HepG2 (cell line): ENCODE measurements around the gene SASH1. TPM values are rescaled to one million over a fixed set of nuclear protein-coding genes. Genes with fewer than 3 reads are reported as not detected.

ENCODE experiments used
- GABPB1 ChIP-seq: IDR thresholded peaks from 2 replicates; pipeline ENCODE4 v1.6.1; 2016; ENCODE audit warnings: mild to moderate bottlenecking, missing genetic modification reagents, moderate library complexity, missing compliant biosample characterization
- GATA4 ChIP-seq: sonication (generic); IDR thresholded peaks from 2 replicates; pipeline ENCODE4 v1.6.1; 2016; ENCODE audit warnings: antibody characterized with exemption, low read depth, borderline replicate concordance
- JARID2 ChIP-seq: sonication (generic); formaldehyde crosslinking; IDR thresholded peaks from 2 replicates; pipeline ENCODE4 v1.8.1; 2023; ENCODE audit warnings: missing genetic modification reagents, inconsistent platforms; ENCODE audit not compliant: insufficient replicate concordance
- NRL ChIP-seq: sonication (generic); formaldehyde crosslinking; IDR thresholded peaks from 2 replicates; pipeline ENCODE4 v1.5.0; 2020; ENCODE audit warnings: missing genetic modification reagents, mild to moderate bottlenecking, moderate library complexity, borderline replicate concordance
- RAD21 ChIP-seq: fragments of 450-650 bp; formaldehyde crosslinking; IDR thresholded peaks from 2 replicates; pipeline ENCODE4 v1.5.0; 2020; ENCODE audit warnings: mild to moderate bottlenecking
- SIX1 ChIP-seq: sonication (generic); formaldehyde crosslinking; IDR thresholded peaks from 2 replicates; pipeline ENCODE4 v1.4.0; 2020; ENCODE audit warnings: missing genetic modification reagents, borderline replicate concordance
- SRSF4 ChIP-seq: fragments of 200-400 bp; formaldehyde crosslinking; IDR thresholded peaks from one replicate; pipeline ENCODE4 v1.6.1; 2018; ENCODE audit warnings: mild to moderate bottlenecking, low read depth, low read length, moderate library complexity; ENCODE audit not compliant: poor library complexity, severe bottlenecking
- SRY ChIP-seq: sonication (generic); formaldehyde crosslinking; IDR thresholded peaks from 2 replicates; pipeline ENCODE4 v1.8.0; 2022; ENCODE audit warnings: mild to moderate bottlenecking, missing genetic modification reagents
- ZBTB40 ChIP-seq, 2 experiments: fragments of 450-650 bp in 1 of 2; sonication (generic) in 1 of 2; formaldehyde crosslinking in 1 of 2; IDR thresholded peaks; 2 replicates each; pipeline versions ENCODE4 v1.6.1 to v1.8.0; 2016 to 2022; ENCODE audit warnings: antibody characterized with exemption in 1 of 2, mild to moderate bottlenecking in 1 of 2, missing genetic modification reagents in 1 of 2
- ZNF160 ChIP-seq: sonication (generic); formaldehyde crosslinking; IDR thresholded peaks from 2 replicates; pipeline ENCODE4 v1.8.0; 2022; ENCODE audit warnings: mild to moderate bottlenecking, inconsistent platforms, missing genetic modification reagents
- ZNF292 ChIP-seq: sonication (generic); formaldehyde crosslinking; IDR thresholded peaks from 2 replicates; pipeline ENCODE4 v1.8.1; 2022; ENCODE audit warnings: mild to moderate bottlenecking, low read depth, missing genetic modification reagents, borderline replicate concordance
- ZNF512B ChIP-seq: sonication (generic); formaldehyde crosslinking; IDR thresholded peaks from 2 replicates; pipeline ENCODE4 v1.5.1; 2020; ENCODE audit warnings: missing genetic modification reagents, mild to moderate bottlenecking, borderline replicate concordance
- ZNF558 ChIP-seq: sonication (generic); formaldehyde crosslinking; IDR thresholded peaks from 2 replicates; pipeline ENCODE4 v1.9.0; 2022; ENCODE audit warnings: mild to moderate bottlenecking, missing genetic modification reagents, borderline replicate concordance
- ZNF598 ChIP-seq: sonication (generic); formaldehyde crosslinking; IDR thresholded peaks from 2 replicates; pipeline ENCODE4 v1.5.1; 2020; ENCODE audit warnings: mild to moderate bottlenecking, missing genetic modification reagents, borderline replicate concordance
- ZNF670 ChIP-seq: sonication (generic); formaldehyde crosslinking; IDR thresholded peaks from 2 replicates; pipeline ENCODE4 v1.8.0; 2022; ENCODE audit warnings: mild to moderate bottlenecking, missing genetic modification reagents, borderline replicate concordance
- ZNF761 ChIP-seq: sonication (generic); formaldehyde crosslinking; conservative IDR thresholded peaks from 2 replicates; pipeline ENCODE4 v1.4.0; 2020; ENCODE audit warnings: mild to moderate bottlenecking, missing genetic modification reagents
- polyA plus RNA-seq, 8 experiments: library from polyadenylated mRNA; depleted of rRNA in 3 of 8; stranded (reverse) in 7 of 8; unstranded in 1 of 8; fragments of >200 nt; fragmentation: Illumina TruSeq in 4 of 8; extraction: Trizol in 4 of 8; gene quantifications; 2 replicates each; pipeline versions ENCODE4 v1.2.1 to v1.2.3, GENCODE V29; 2011 to 2016; ENCODE audit warnings: low read depth in 4 of 8, missing spikeins in 1 of 8, mixed read lengths in 1 of 8; ENCODE audit not compliant: insufficient read depth in 1 of 8
- total RNA-seq, 5 experiments: library from RNA; depleted of rRNA; stranded (reverse); fragments of >200 nt; fragmentation: Illumina TruSeq; extraction: Trizol; gene quantifications; 2 replicates each; pipeline ENCODE4 v1.2.3, GENCODE V29; 2016; ENCODE audit warnings: low read depth in 1 of 5

Gene SASH1
- total and polyA plus RNA-seq, 2 of the 13 experiments (the other 11 are each of a cell fraction or from before 2014, with no cell fraction given), result 7.5 to 8.2 TPM

- TF ChIP-seq GATA4 (peak; percentile 45; the same call in 1 of the 2 replicates), NRL (0 out of 2 replicates have a peak, but pooled peaks have one; percentile 86), JARID2 (CRISPR knock-in tag) (peak; percentile 21), ZNF761 (CRISPR knock-in tag) (peak; percentile 62; the same call in 1 of the 2 replicates), ZBTB40 (IDR thresholded peaks at IDR 0.05) (no peak), ZBTB40 (CRISPR knock-in tag; IDR thresholded peaks at IDR 0.05) (peak; percentile 67), ZNF670 (CRISPR knock-in tag) (no peak), ZNF598 (CRISPR knock-in tag) (peak; percentile 77; the same call in 1 of the 2 replicates), ZNF512B (no peak), RAD21 (CRISPR knock-in tag) (peak; percentile 8; the same call in 1 of the 2 replicates), SRSF4 (no peak), ZNF160 (CRISPR knock-in tag) (no peak), SIX1 (CRISPR knock-in tag) (peak; percentile 59; the same call in 1 of the 2 replicates), GABPB1 (CRISPR knock-in tag) (peak; percentile 22), SRY (peak; percentile 23; the same call in 1 of the 2 replicates), ZNF558 (CRISPR knock-in tag) (peak; percentile 51; the same call in 1 of the 2 replicates), ZNF292 (CRISPR knock-in tag) (peak; percentile 77; the same call in 1 of the 2 replicates)
Measured at GRCh38 chr6:148342350-148343046, at the start of gene SASH1 (continued).
